Hematopoietic multipotent progenitor cell treated with erythropoietin and hydrocortisone succinate and interleukin-3 and kit ligand, for 17 days (in vitro differentiated cells): ENCODE measurements around the gene AQP5.

Experiments used
- DNase-seq: peaks from one replicate; pipeline ENCODE4 v3.0.0-alpha.2; 2015; ENCODE audit warnings: low spot score

Gene AQP5

DNA sequence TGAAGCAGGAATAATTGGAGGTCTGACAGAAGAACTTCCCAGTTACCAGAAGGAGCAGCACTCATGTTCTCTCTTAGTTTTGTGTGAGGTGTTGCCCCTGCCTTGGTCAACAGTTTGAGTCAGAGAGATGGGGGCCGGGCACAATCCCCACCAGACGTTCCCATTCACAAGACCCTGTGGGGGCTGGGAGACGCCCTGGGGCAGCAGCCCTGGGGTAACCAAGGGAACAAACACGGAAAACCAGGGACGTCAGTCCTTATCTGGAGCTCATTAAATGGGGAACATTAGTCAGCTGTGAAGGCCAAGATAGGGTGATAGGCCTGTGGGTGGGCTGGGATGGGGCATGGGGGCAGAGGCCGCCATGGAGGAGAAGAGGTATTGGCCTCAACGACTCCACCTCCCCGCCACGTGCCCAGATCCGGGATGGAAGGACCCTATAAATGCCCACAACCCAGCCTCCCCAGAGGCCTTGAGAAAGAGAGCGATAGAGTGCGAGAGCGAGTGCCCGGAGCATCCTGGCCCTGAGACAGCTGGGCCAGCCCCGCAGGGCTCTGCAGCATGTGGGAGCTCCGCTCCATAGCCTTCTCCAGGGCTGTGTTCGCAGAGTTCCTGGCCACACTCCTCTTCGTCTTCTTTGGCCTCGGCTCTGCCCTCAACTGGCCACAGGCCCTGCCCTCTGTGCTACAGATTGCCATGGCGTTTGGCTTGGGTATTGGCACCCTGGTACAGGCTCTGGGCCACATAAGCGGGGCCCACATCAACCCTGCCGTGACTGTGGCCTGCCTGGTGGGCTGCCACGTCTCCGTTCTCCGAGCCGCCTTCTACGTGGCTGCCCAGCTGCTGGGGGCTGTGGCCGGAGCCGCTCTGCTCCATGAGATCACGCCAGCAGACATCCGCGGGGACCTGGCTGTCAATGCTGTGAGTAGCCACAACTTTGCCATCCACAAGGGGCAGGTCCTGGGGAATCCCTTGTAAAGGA, 11.1 kb upstream of the AQP5 start, which contains the start of gene AQP2:
Gene AQP2 (plus strand): TSS at position 465 of the 979 bp plus-strand sequence. CDS start 94 bp downstream, at position 559.
- no peak for DNase-seq

DNA sequence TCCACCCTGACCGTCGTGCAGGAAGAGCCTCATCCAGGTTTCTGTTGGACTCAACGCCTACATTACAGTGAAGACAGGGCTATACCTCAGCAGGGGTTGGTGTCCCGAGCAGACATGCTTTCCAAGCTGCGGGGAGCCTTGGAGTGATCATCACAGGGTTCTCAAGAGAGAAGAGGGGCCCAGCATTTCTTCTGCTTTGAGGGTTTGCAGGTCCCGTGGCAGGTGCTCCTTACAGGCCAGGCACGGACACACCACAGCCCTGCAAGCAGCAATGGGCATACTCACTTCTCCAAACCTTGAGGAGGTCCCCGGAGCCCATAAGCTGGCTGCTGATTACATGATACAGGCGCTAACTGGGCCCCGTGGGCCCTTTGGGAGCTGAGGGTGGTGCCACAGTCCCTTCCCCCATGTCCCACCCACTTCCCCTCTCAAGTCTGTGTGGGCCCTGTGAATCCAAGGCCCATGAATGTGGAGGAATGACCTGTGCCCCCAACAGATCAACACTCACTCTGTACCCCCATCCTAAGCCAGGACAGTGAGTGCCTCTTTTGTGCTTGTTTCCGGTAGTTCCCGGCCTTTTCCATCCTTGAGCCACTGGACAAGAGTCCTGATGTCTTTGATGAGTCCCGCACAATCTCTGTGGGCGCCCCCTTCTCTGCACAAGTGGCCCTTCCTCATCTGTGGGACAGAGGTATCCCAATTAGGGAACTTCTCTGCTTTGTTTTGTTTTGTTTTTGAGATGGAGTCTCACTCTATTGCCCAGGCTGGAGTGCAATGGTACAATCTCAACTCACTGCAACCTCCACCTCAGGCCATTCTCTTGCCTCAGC, 10.0 kb upstream of the AQP5 start:
- no peak for DNase-seq

DNA sequence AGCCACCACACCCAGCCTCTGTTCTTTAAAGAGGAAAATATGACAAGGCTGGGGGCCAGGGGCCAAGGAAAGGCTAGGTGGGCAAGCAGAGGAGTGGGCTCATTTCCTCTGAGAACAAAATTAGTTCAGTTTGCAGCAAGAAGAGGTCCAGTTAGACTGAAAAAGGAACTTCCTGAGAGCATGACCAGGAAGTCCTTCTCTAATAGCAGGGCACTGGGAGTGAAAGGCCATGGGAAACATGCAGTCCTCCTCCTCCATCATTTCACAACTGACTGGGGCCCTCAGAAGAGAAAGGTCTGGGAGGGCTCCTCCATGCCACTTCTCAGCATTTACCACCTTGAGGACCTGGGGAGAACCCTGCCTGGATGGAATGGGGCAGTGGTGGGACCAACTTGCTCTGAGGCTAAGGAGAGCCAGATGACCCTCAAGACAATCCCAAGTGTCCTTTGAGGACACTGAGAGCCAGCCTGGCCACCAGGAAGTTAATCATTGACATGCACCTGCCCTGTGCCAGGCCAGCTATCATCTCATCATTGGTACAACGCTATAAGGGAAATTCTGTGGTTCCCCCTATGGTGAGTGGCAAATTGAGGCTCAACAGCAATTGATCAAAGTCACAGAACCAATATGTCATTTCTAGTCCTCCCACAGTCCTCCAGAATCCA, 9.1 kb upstream of the AQP5 start:
- DNase-seq = no peak

DNA sequence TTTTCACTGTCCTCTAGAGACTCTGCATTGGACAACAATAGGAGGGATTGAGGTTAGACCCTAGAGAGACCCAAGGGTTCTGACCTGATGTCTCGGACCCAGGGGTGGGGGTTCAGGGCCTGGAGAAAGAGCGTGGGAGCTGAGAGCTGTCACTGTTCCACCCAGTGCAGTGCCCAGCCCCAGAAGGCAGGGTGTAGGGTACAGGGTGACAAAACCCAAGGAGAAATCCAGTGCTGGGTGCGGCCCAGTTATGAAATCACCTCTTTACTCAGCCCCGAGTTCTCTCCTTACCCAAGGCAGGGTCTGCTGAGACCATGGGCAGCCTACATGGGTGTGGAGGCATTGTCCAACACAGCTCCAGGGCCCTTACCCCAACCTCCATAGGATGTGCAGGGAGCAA, 8.5 kb upstream of the AQP5 start:
- DNase-seq = no peak

DNA sequence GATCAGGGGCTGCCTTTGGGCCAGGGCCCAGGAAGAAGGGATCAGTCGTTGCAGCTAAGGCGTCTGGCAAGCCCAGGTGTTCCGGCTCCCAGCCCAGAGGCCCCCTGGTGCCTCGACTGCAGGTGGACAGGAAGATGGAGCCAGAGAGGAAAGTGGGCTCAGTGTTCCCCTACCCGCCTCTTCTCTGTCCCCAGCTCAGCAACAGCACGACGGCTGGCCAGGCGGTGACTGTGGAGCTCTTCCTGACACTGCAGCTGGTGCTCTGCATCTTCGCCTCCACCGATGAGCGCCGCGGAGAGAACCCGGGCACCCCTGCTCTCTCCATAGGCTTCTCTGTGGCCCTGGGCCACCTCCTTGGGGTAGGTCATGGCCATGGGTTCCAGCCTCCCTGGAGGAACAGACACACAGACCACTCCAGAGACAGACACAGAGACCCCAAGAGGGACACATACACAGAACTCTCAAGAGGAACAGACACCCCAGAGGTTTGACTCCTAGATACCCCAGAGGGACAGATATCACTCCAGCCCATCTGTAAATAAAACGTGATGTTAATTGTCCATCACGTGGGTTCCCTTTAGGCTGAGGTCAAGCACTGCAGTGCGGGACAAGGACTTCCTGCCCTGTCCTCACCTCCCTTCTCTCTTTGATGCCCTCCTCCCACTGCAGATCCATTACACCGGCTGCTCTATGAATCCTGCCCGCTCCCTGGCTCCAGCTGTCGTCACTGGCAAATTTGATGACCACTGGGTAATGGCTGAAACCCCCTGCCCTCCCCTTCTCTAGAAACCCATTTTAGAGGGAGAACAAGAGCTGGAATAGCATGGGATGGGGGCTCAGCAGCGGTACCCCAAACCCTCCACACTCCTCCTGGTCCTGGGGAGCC, 7.5 kb upstream of the AQP5 start:
- no peak for DNase-seq

DNA sequence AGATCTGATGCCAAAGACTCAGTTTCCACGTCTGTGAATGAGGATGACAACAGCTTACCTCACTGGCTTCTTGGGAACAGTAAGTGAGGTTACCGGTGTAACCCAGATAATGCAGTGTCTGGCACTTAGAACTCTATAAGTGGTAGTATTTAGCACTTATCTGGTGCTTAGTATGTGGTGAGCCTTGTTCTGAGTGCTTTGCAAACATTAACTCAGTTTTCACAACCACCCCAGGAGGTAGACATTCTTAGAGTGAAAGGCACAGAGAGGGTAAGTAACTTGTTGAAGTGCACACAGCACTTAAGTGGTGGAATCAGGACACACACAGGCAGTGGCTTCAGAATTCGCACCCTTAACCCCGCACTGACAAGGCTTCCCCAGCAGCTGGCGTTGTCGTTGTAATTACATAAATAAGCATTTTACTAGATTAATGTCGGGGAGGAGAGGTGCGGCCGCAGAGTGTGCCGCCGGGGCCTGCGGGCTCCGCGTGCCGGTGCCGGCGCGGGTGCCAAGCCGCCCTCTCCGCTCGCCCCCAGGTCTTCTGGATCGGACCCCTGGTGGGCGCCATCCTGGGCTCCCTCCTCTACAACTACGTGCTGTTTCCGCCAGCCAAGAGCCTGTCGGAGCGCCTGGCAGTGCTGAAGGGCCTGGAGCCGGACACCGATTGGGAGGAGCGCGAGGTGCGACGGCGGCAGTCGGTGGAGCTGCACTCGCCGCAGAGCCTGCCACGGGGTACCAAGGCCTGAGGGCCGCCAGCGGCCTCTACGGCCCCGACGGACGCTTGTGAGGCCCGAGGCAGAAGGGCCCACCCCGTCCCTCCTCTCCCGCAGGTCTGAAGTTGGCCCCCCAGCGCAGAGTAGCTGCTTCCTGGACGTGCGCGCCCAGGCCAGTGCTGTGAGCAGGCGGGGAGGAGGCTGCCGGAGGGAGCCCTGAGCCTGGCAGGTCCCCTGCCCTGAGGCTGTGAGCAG, 6.5 kb upstream of the AQP5 start:
- no peak for DNase-seq

DNA sequence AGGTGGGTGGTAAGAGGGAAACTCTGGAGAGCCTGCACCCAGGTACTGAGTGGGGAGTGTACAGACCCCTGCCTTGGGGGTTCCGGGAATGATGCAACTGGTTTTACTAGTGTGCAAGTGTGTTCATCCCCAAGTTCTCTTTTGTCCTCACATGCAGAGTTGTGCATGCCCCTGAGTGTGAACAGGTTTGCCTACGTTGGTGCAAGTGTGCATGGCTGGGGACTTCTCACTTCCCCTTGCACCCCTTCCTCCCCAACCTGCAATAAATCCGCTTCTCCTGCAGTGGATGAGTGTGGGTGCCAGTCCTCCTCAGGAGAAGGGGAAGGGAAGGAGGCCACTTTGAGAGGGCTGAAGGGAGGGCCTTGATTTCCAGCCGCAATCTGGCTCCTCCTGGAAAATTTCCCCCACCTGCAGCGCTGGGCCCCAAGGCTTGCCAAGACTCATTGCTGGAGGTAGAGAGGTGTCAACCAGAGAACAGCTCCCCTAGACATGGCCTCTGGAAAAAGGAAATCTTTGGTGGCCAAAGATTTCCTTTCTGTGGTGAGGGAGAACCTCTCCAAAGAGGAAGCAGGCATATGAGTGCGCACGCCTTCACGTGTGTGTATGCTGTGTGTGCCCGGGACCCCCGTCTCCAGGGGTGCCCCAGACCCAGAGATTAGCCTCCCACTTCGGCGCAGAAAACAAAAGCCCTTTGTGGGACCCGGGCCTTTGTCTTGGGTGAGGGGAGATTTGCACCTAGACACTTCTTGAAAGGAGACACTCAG, 5.6 kb upstream of the AQP5 start:
- no peak for DNase-seq

DNA sequence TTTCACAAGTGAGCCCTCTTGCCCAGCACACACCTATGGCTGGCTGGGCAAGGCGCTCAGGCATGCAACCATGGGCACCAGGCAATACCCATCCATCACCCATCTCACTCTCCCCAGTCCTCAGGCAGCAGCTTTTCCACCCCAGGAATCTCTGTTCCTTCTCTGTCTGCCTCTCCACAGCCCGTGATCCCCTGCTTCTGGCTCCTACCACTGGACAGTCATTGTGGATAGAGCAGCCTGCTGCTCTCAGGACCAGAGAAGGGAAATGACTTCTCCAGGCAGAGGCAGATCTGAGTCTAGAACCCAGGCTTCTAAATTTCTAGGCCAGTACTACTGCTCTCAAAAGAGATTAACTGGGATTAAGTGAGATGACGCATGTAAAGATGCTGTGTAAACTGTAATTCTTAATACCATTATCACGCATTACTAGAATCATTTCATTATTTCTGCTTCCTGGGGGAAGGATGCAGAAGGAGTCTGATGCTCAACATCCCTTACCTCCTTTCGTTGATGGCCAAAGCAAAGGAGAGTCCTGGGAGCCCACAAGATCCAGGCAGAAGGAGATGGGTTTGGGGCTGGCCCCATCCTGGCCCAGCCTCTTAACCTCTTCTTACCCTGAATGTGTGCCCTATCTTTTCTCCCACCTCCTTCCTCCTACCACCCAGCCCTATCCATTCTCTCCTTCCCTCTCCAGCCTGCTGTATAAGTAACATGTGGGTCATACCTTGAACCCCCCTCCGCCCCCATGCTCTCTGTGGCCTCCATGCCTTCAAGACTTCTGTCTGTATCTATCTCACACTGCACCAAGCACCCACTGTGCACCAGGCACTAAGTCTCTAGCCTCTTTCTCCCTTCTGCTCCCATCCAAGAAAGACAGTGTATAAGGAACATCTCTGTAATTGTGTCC, 4.8 kb upstream of the AQP5 start:
- DNase-seq = no peak

DNA sequence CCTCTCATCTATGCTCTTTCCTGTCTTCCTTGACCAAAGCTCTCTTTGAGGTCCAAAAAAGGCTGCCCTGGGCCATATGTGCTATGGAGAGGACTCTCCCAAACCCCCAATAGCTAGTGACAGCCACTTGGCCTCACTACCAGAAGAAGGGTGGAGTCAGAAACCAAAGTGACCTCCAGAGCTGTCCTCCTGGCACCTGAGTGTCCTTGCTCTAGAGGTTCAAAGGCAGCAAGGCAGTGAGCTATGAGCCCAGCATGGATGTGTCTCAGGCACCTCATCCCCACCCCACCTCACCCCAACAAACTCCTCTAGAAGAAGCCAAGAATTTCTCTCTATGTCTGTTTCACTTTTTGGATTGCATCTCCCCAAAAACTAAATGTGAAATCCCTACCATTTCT, 4.1 kb upstream of the AQP5 start:
- no peak for DNase-seq

DNA sequence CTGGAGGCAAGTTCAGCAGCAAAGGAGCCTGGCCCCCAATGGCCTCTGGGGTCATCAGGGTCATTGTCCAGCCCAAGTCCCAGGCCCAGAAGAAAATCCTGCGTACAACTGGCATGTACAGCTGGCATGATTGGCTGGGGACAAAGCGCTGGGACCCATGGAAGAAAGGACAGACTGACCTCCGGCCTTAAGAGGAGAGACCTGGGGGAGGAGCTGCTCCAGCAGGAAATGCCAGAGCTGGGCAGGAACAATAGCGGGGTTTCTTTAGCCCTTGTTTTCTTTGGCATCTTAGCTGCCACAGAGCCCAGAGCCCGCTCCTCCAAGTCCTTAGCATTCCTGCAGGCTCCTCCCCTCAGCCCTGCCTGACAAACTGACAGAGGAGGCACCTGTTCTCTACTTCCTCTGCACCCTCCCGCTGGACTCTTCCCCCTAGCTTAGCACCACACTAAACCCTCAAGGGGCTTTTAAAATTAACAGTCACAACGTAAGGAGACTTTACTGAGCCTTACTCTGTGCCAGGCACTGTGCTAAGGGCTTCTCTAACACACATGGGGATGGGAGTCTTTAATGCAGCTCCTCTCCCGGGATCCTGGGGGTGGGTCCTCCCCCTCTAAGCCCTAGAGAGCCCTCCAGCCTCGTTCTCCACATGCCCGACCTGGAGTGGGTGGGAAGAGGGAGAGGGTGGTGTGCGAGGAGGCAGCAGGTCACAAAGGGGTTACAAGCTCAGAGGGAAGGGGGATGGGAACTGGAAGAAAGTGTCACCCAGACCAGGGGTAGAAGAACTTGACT, 1.8 kb upstream of the AQP5 start:
- DNase-seq = no peak

DNA sequence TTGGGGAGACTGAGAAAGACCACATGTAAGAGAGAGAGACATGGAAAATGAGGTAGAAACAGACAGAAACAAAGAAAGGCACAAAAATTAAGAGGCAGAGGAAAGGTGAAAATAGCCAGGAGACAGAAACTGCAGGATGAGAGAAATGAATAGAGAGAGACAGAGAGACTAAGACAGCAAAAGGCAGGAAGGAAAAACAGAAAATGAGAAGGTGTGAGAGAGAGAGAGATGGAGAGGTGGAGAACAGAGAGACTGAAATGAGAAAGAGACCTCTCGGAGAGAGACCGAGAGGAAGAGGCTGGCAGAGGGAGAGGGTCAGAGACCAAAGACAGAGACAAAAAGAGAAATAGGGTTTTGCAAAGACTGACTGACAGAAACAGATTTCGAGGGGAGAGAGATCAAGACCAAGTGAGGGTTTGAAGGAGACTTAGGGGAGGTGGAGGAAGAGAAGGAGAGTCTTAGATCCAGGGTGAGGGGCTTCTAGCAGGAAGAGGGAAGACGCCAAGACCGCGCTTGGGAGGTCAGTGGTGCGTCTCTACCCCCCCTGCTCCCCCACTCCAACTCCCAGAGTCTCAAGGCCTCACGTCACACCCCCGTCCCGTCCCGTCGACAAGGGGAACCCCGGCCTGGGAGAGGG, 1.1 kb upstream of the AQP5 start:
- no peak for DNase-seq

DNA sequence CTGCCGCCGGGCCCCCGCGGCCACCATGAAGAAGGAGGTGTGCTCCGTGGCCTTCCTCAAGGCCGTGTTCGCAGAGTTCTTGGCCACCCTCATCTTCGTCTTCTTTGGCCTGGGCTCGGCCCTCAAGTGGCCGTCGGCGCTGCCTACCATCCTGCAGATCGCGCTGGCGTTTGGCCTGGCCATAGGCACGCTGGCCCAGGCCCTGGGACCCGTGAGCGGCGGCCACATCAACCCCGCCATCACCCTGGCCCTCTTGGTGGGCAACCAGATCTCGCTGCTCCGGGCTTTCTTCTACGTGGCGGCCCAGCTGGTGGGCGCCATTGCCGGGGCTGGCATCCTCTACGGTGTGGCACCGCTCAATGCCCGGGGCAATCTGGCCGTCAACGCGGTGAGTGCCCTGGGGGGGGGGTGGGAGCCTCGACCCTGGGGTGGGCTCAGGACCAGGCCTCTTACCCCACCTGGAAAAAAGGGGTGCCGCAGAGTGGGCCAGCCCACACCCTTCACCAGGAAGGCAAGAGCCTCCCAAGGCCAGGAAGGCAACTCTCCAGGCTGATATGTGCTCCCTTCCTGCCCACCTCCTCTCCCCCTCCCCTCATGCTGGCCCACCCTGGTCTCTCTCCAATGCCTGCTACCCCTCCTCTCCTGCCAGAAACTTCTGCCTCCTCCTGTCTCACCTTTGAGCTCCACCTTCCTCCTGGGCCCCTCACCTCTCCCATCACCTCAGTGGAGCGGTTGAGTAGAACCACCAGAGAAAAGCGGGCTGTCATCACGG, 507 bp downstream of the AQP5 start:
- no peak for DNase-seq

DNA sequence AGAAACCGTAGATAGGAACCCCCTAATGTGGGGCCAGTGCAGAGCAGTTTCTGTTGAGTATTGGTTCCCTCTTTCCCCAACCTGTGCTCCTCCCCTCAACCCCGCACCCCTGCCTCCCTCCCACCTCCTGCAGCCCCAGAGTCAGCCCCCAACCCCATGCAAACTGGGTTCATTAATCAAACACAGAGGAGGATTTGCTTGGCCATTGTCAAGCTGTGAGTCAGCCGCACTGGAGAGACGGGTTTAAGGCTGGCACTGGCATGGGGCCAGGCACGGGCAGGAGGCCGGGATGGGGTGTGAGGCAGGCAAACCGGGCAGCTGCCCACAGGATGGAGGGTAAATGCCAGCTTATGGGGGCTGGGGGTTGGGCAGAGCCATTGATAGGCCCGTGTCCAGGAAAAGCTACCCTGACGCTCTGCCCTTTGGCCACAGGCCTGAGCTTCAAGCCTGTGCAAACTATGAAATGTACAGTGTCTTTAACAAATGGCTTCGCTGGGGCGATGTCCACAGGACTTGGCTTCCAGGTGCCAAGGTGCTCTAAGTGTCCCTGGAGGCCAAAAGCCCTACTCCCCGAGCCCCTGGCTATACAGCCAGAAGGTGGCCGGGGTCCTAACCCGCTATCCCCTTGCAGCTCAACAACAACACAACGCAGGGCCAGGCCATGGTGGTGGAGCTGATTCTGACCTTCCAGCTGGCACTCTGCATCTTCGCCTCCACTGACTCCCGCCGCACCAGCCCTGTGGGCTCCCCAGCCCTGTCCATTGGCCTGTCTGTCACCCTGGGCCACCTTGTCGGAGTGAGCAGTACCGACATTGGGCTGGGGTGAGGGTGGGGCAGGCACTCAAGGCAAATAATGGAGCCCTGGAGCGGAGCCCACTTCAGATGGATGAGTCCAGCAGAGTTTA, 1.4 kb downstream of the AQP5 start:
- DNase-seq = no peak

DNA sequence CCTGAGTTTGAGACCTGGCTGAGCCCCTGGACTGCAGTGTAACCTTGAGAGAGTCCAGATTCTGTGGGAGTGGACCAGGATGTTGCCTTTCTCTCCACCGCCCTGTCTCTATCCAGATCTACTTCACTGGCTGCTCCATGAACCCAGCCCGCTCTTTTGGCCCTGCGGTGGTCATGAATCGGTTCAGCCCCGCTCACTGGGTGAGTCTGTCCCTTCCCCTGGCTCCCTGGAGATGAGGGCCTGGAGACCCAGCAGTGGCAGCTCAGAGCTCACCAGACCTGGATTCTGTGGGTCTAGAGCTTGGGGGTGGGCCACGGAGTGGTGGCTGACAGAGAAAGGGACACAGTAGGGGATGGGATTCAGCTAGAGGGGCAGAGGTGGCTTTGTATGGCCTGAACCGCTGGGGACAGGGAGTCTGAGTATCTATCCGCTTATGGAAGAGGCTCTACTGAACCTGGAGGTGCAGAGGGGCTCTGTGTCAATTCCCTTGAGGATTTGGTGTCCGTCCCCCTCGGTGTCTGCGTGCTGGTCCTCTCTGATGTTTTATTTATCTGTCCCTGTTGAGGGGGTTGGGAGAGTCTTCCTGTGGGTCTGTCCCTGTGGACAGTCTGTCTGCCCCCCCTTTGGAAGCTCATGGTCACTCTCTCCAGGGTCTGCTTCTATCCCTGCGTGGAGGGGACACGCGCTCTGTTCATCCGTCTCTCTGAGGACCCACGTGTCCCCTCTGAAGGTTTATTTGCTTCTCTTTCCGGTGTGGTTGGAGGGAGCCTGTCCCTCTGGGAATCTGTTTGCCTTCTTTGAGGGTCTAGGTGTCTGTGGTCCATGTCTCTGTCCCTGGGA, 2.5 kb downstream of the AQP5 start:
- no peak for DNase-seq
